WTC11 (cell line): ENCODE data around the gene DDOST. TPM values are rescaled to one million over a fixed set of nuclear protein-coding genes. Genes with fewer than 3 reads are reported as not detected.

ENCODE experiments used
- ATAC-seq: fragments of 200-7000 bp; cut with Tn5 transposase; 2 replicates; pipeline ENCODE4 v1.10.0; 2021; ENCODE audit warnings: mild to moderate bottlenecking, moderate library complexity
- CTCF ChIA-PET: fragments of 300-600 bp; sonication (Branson Sonifier 250); formaldehyde crosslinking; loops from one replicate; lab custom pipeline; 2021; ENCODE audit warnings: antibody characterized with exemption; lab: Charles Lee
- POLR2A ChIA-PET: fragments of 350-600 bp; sonication (Branson Sonifier 250); formaldehyde crosslinking; loops from one replicate; lab custom pipeline; 2021; ENCODE audit warnings: antibody characterized with exemption; lab: Charles Lee
- DNase-seq: peaks from one replicate; pipeline ENCODE4 v3.0.0; 2021; ENCODE audit warnings: low spot score
- H3K27ac Mint-ChIP-seq: 2 replicates; pipeline ENCODE4 v1.8.0; 2021; ENCODE audit warnings: mixed read lengths
- H3K27me3 Mint-ChIP-seq: 2 replicates; pipeline ENCODE4 v1.8.0; 2021; ENCODE audit warnings: low read depth, mild to moderate bottlenecking, moderate library complexity, mixed read lengths
- H3K36me3 Mint-ChIP-seq: 2 replicates; pipeline ENCODE4 v1.8.0; 2021; ENCODE audit warnings: mixed read lengths
- H3K4me1 Mint-ChIP-seq: 2 replicates; pipeline ENCODE4 v1.8.0; 2022; ENCODE audit warnings: mixed read lengths
- H3K4me3 Mint-ChIP-seq: 2 replicates; pipeline ENCODE4 v1.8.0; 2021; ENCODE audit warnings: mild to moderate bottlenecking, moderate library complexity, mixed read lengths
- H3K9me3 Mint-ChIP-seq: 2 replicates; pipeline ENCODE4 v1.8.0; 2021; ENCODE audit warnings: mixed read lengths
- CBFB ChIP-seq: sonication (generic); formaldehyde crosslinking; IDR thresholded peaks from 2 replicates; pipeline ENCODE4 v1.8.1; 2022; ENCODE audit warnings: mild to moderate bottlenecking, low read depth, missing genetic modification reagents
- ETV6 ChIP-seq: sonication (generic); formaldehyde crosslinking; IDR thresholded peaks from 2 replicates; pipeline ENCODE4 v1.8.1; 2022; ENCODE audit warnings: mild to moderate bottlenecking, missing genetic modification reagents
- FOXJ3 ChIP-seq: sonication (generic); formaldehyde crosslinking; IDR thresholded peaks from 2 replicates; pipeline ENCODE4 v1.9.0; 2021; ENCODE audit warnings: missing genetic modification reagents, mild to moderate bottlenecking, borderline replicate concordance
- FOXK1 ChIP-seq: sonication (generic); formaldehyde crosslinking; IDR thresholded peaks from 2 replicates; pipeline ENCODE4 v1.8.0; 2022; ENCODE audit warnings: mild to moderate bottlenecking, moderate library complexity, missing genetic modification reagents
- JAZF1 ChIP-seq: fragments of 250-450 bp; sonication (Bioruptor Pico); IDR thresholded peaks from 2 replicates; pipeline ENCODE4 v1.9.0; 2021; ENCODE audit warnings: moderate library complexity, mild to moderate bottlenecking, inconsistent platforms
- JUN ChIP-seq: sonication (generic); formaldehyde crosslinking; IDR thresholded peaks from 2 replicates; pipeline ENCODE4 v1.8.0; 2023; ENCODE audit warnings: mild to moderate bottlenecking, missing genetic modification reagents
- KAT7 ChIP-seq: sonication (generic); formaldehyde crosslinking; IDR thresholded peaks from 2 replicates; pipeline ENCODE4 v1.8.1; 2023; ENCODE audit warnings: missing genetic modification reagents, mild to moderate bottlenecking, borderline replicate concordance
- MYBL2 ChIP-seq: sonication (generic); formaldehyde crosslinking; IDR thresholded peaks from 2 replicates; pipeline ENCODE4 v1.8.1; 2023; ENCODE audit warnings: mild to moderate bottlenecking, moderate library complexity, missing genetic modification reagents
- NFE2L1 ChIP-seq: sonication (generic); formaldehyde crosslinking; IDR thresholded peaks from 2 replicates; pipeline ENCODE4 v1.8.1; 2023; ENCODE audit warnings: missing genetic modification reagents
- NFYB ChIP-seq: sonication (generic); formaldehyde crosslinking; conservative IDR thresholded peaks from 2 replicates; pipeline ENCODE4 v1.8.0; 2022; ENCODE audit warnings: low read depth, missing genetic modification reagents
- NR2C2 ChIP-seq: sonication (generic); formaldehyde crosslinking; IDR thresholded peaks from 2 replicates; pipeline ENCODE4 v1.8.0; 2022; ENCODE audit warnings: mild to moderate bottlenecking, missing genetic modification reagents
- NR3C1 ChIP-seq: sonication (generic); formaldehyde crosslinking; conservative IDR thresholded peaks from 2 replicates; pipeline ENCODE4 v1.8.1; 2023; ENCODE audit warnings: low read depth, mild to moderate bottlenecking, missing genetic modification reagents
- PRRX2 ChIP-seq: fragments of 250-450 bp; sonication (Bioruptor Pico); IDR thresholded peaks from 2 replicates; pipeline ENCODE4 v1.8.0; 2021; ENCODE audit warnings: mild to moderate bottlenecking
- SMAD3 ChIP-seq: sonication (generic); formaldehyde crosslinking; IDR thresholded peaks from 2 replicates; pipeline ENCODE4 v1.8.0; 2022; ENCODE audit warnings: missing genetic modification reagents, mild to moderate bottlenecking, borderline replicate concordance
- TEAD4 ChIP-seq: sonication (generic); formaldehyde crosslinking; IDR thresholded peaks from 2 replicates; pipeline ENCODE4 v1.8.0; 2022; ENCODE audit warnings: mild to moderate bottlenecking, missing genetic modification reagents
- ZNF121 ChIP-seq: sonication (generic); formaldehyde crosslinking; IDR thresholded peaks from 2 replicates; pipeline ENCODE4 v1.8.0; 2023; ENCODE audit warnings: missing genetic modification reagents
- ZNF396 ChIP-seq: fragments of 250-450 bp; sonication (Bioruptor Pico); IDR thresholded peaks from 2 replicates; pipeline ENCODE4 v1.8.0; 2021; ENCODE audit warnings: mild to moderate bottlenecking, moderate library complexity, borderline replicate concordance
- total RNA-seq: library from RNA; stranded (reverse); gene quantifications from 3 replicates; pipeline ENCODE4 v1.2.3, GENCODE V29; 2021
- TF ChIP-seq, protein P1 (sequence below): sonication (generic); formaldehyde crosslinking; IDR thresholded peaks from 2 replicates; pipeline ENCODE4 v1.8.0; 2023; ENCODE audit warnings: mild to moderate bottlenecking, missing genetic modification reagents
- TF ChIP-seq, protein P2 (sequence below): sonication (generic); formaldehyde crosslinking; IDR thresholded peaks from 2 replicates; pipeline ENCODE4 v1.8.0; 2022; ENCODE audit warnings: missing genetic modification reagents
- TF ChIP-seq, protein P3 (sequence below): sonication (generic); formaldehyde crosslinking; conservative IDR thresholded peaks from 2 replicates; pipeline ENCODE4 v1.8.1; 2022; ENCODE audit warnings: mild to moderate bottlenecking, missing genetic modification reagents
- TF ChIP-seq, protein P4 (sequence below): sonication (generic); formaldehyde crosslinking; IDR thresholded peaks from 2 replicates; pipeline ENCODE4 v1.8.0; 2022; ENCODE audit warnings: mild to moderate bottlenecking, missing genetic modification reagents
- TF ChIP-seq, protein P5 (sequence below): fragments of 200-600 bp; IDR thresholded peaks from 2 replicates; pipeline ENCODE4 v1.8.0; 2022; ENCODE audit warnings: antibody characterized with exemption
- TF ChIP-seq, protein P6 (sequence below): fragments of 250-450 bp; sonication (Bioruptor Pico); IDR thresholded peaks from 2 replicates; pipeline ENCODE4 v2.1.2; 2022; ENCODE audit warnings: mild to moderate bottlenecking, moderate library complexity

DDOST gene
- total RNA-seq, 1 experiment from 2014 or later = 300 TPM

DNA sequence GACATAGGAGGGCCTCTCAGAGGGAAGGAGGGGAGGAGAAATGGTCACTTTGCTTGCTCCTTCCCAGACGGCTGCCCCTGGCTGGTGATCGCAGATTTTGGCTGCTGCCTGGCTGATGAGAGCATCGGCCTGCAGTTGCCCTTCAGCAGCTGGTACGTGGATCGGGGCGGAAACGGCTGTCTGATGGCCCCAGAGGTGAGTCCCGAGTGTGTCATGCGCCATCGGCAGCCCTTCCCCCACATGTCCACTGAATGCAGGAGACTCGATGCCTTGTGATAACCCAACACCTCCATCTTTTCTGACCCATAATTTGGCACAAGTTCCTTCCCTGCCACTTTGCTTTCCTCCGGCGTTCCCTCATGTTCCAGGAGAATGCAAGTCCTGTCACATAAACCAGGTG, 12.7 kb downstream of the DDOST start:
- H3K36me3 Mint-ChIP-seq = peaks cover 45% of the 10 kb centered on the region
- peak overlapping the region; percentile 63; the same call in 1 of the 2 replicates for H3K27ac Mint-ChIP-seq
- no peak for TF ChIP-seq ZNF121
- TF ChIP-seq SMAD3 (CRISPR knock-in tag) = no peak
- TF ChIP-seq MYBL2 (CRISPR knock-in tag) = no peak
- TF ChIP-seq NFYB = no peak
- TF ChIP-seq NR2C2 = no peak
- TF ChIP-seq JUN (CRISPR knock-in tag) = no peak
- TF ChIP-seq, protein P1, sequence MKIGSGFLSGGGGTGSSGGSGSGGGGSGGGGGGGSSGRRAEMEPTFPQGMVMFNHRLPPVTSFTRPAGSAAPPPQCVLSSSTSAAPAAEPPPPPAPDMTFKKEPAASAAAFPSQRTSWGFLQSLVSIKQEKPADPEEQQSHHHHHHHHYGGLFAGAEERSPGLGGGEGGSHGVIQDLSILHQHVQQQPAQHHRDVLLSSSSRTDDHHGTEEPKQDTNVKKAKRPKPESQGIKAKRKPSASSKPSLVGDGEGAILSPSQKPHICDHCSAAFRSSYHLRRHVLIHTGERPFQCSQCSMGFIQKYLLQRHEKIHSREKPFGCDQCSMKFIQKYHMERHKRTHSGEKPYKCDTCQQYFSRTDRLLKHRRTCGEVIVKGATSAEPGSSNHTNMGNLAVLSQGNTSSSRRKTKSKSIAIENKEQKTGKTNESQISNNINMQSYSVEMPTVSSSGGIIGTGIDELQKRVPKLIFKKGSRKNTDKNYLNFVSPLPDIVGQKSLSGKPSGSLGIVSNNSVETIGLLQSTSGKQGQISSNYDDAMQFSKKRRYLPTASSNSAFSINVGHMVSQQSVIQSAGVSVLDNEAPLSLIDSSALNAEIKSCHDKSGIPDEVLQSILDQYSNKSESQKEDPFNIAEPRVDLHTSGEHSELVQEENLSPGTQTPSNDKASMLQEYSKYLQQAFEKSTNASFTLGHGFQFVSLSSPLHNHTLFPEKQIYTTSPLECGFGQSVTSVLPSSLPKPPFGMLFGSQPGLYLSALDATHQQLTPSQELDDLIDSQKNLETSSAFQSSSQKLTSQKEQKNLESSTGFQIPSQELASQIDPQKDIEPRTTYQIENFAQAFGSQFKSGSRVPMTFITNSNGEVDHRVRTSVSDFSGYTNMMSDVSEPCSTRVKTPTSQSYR (CRISPR knock-in tag) = no peak
- no peak for TF ChIP-seq CBFB (CRISPR knock-in tag)
- TF ChIP-seq NR3C1 = no peak
- TF ChIP-seq, protein P2, sequence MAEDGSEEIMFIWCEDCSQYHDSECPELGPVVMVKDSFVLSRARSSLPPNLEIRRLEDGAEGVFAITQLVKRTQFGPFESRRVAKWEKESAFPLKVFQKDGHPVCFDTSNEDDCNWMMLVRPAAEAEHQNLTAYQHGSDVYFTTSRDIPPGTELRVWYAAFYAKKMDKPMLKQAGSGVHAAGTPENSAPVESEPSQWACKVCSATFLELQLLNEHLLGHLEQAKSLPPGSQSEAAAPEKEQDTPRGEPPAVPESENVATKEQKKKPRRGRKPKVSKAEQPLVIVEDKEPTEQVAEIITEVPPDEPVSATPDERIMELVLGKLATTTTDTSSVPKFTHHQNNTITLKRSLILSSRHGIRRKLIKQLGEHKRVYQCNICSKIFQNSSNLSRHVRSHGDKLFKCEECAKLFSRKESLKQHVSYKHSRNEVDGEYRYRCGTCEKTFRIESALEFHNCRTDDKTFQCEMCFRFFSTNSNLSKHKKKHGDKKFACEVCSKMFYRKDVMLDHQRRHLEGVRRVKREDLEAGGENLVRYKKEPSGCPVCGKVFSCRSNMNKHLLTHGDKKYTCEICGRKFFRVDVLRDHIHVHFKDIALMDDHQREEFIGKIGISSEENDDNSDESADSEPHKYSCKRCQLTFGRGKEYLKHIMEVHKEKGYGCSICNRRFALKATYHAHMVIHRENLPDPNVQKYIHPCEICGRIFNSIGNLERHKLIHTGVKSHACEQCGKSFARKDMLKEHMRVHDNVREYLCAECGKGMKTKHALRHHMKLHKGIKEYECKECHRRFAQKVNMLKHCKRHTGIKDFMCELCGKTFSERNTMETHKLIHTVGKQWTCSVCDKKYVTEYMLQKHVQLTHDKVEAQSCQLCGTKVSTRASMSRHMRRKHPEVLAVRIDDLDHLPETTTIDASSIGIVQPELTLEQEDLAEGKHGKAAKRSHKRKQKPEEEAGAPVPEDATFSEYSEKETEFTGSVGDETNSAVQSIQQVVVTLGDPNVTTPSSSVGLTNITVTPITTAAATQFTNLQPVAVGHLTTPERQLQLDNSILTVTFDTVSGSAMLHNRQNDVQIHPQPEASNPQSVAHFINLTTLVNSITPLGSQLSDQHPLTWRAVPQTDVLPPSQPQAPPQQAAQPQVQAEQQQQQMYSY (CRISPR knock-in tag) = no peak
- no peak for TF ChIP-seq ZNF396 (CRISPR knock-in tag)
- TF ChIP-seq, protein P3, sequence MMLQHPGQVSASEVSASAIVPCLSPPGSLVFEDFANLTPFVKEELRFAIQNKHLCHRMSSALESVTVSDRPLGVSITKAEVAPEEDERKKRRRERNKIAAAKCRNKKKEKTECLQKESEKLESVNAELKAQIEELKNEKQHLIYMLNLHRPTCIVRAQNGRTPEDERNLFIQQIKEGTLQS = no peak
- TF ChIP-seq, protein P4, sequence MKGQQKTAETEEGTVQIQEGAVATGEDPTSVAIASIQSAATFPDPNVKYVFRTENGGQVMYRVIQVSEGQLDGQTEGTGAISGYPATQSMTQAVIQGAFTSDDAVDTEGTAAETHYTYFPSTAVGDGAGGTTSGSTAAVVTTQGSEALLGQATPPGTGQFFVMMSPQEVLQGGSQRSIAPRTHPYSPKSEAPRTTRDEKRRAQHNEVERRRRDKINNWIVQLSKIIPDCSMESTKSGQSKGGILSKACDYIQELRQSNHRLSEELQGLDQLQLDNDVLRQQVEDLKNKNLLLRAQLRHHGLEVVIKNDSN (CRISPR knock-in tag) = no peak
- TF ChIP-seq TEAD4 = no peak
- TF ChIP-seq, protein P5, sequence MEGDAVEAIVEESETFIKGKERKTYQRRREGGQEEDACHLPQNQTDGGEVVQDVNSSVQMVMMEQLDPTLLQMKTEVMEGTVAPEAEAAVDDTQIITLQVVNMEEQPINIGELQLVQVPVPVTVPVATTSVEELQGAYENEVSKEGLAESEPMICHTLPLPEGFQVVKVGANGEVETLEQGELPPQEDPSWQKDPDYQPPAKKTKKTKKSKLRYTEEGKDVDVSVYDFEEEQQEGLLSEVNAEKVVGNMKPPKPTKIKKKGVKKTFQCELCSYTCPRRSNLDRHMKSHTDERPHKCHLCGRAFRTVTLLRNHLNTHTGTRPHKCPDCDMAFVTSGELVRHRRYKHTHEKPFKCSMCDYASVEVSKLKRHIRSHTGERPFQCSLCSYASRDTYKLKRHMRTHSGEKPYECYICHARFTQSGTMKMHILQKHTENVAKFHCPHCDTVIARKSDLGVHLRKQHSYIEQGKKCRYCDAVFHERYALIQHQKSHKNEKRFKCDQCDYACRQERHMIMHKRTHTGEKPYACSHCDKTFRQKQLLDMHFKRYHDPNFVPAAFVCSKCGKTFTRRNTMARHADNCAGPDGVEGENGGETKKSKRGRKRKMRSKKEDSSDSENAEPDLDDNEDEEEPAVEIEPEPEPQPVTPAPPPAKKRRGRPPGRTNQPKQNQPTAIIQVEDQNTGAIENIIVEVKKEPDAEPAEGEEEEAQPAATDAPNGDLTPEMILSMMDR = no peak
- no peak for TF ChIP-seq FOXK1 (CRISPR knock-in tag)
- H3K27me3 Mint-ChIP-seq = no peaks in the 10 kb centered on the region
- DNase-seq = no peak
- ATAC-seq = no peak
- no peak overlapping the region for H3K4me3 Mint-ChIP-seq
- ChIA-PET POLR2A (no interaction called here), CTCF (no interaction called here)
- no peaks in the 10 kb centered on the region for H3K9me3 Mint-ChIP-seq
- no peaks in the 10 kb centered on the region for H3K4me1 Mint-ChIP-seq

DNA sequence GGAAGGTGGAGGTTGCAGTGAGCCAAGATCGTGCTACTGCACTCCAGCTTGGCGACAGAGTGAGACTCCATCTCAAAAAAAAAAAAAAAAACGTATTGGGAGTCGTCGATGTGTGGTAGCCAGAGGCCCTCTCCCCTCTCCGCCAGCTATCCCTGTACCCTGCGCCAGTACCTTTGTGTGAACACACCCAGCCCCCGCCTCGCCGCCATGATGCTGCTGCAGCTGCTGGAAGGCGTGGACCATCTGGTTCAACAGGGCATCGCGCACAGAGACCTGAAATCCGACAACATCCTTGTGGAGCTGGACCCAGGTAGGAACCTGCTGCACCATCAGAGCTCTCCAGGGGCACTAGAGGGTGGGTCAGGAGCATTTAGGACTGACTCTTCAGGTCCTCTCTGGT, 15.8 kb downstream of the DDOST start:
- Mint-ChIP-seq H3K4me3 (no peak overlapping the region), H3K9me3 (no peaks in the 10 kb centered on the region), H3K27ac (no peak overlapping the region), H3K27me3 (no peaks in the 10 kb centered on the region; the same call in 1 of the 2 replicates), H3K4me1 (peaks cover 14% of the 10 kb centered on the region), H3K36me3 (peaks cover 20% of the 10 kb centered on the region)
- CTCF ChIA-PET = interaction anchor here (0.6 to 1.9 kb wide), 4 partner anchors 11 to 129 kb away, joined by 3 to 10 read pairs (median 8); no protein-coding TSS in a partner anchor
- ATAC-seq = peak; percentile 14; the same call in 1 of the 2 replicates
- POLR2A ChIA-PET = interaction anchor here (0.6 to 0.7 kb wide), 2 partner anchors 12 to 528 kb away, joined by 4 to 7 read pairs; no protein-coding TSS in a partner anchor
- DNase-seq = no peak
- TF ChIP-seq, protein P1 (CRISPR knock-in tag) = no peak
- TF ChIP-seq FOXK1 (CRISPR knock-in tag) (no peak), NFE2L1 (CRISPR knock-in tag) (no peak), JAZF1 (no peak), ETV6 (CRISPR knock-in tag) (no peak), JUN (CRISPR knock-in tag) (no peak), KAT7 (CRISPR knock-in tag) (no peak), FOXJ3 (no peak), PRRX2 (no peak)
- TF ChIP-seq, protein P6, sequence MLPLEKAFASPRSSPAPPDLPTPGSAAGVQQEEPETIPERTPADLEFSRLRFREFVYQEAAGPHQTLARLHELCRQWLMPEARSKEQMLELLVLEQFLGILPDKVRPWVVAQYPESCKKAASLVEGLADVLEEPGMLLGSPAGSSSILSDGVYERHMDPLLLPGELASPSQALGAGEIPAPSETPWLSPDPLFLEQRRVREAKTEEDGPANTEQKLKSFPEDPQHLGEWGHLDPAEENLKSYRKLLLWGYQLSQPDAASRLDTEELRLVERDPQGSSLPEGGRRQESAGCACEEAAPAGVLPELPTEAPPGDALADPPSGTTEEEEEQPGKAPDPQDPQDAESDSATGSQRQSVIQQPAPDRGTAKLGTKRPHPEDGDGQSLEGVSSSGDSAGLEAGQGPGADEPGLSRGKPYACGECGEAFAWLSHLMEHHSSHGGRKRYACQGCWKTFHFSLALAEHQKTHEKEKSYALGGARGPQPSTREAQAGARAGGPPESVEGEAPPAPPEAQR = no peak
